Right lobe of liver (tissue), 4 donors: ENCODE measurements around the gene MAGI1.

ENCODE experiments used
- POLR2A ChIP-seq: fragments of 450-650 bp; IDR thresholded peaks from one replicate; pipeline ENCODE4 v1.6.1; 2017; ENCODE audit warnings: antibody characterized with exemption, mild to moderate bottlenecking
- TF ChIP-seq, protein P1 (sequence below), 4 donors: fragments of 200-600 bp in 3 of 4; fragments of 450-650 bp in 1 of 4; IDR thresholded peaks; one replicate each; pipeline versions ENCODE4 v1.5.1 to v1.8.0; 2016 to 2022; ENCODE audit warnings: antibody characterized with exemption in 4 of 4, mild to moderate bottlenecking in 2 of 4
- donor health status: DM: no; HTN: no; CAD: no.
- donor health status: DM: no; HTN: no; CAD: no.
- donor health status: DM: no; HTN: yes; CAD: no.

- TF ChIP-seq, protein P1, sequence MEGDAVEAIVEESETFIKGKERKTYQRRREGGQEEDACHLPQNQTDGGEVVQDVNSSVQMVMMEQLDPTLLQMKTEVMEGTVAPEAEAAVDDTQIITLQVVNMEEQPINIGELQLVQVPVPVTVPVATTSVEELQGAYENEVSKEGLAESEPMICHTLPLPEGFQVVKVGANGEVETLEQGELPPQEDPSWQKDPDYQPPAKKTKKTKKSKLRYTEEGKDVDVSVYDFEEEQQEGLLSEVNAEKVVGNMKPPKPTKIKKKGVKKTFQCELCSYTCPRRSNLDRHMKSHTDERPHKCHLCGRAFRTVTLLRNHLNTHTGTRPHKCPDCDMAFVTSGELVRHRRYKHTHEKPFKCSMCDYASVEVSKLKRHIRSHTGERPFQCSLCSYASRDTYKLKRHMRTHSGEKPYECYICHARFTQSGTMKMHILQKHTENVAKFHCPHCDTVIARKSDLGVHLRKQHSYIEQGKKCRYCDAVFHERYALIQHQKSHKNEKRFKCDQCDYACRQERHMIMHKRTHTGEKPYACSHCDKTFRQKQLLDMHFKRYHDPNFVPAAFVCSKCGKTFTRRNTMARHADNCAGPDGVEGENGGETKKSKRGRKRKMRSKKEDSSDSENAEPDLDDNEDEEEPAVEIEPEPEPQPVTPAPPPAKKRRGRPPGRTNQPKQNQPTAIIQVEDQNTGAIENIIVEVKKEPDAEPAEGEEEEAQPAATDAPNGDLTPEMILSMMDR (IDR thresholded peaks at IDR 0.05): no peak
- TF ChIP-seq POLR2A: no peak
Measured at GRCh38 chr3:65685621-65686235, 353.0 kb downstream of the MAGI1 start.
